Measurements from ENCODE around the gene SAMD4B.

Gene SAMD4B

GRCh38 chr19:39415111-39416046 lies 73.2 kb downstream of the SAMD4B start:
- Histone ChIP-seq H3K4me3 (ENCODE audit: low read depth in 1 of 2, low read length in 2 of 2) (peak overlapping the region; percentile 15 to 82), H3K27ac (ENCODE audit: low read depth, low read length) (no peak overlapping the region), H3K4me1 (ENCODE audit: insufficient read depth, low read length) (peaks cover 42% of the 10 kb centered on the region), H3K9me3 (ENCODE audit: low read length) (no peaks in the 10 kb centered on the region), H3K27me3 (ENCODE audit: control insufficient read depth in 1 of 2, insufficient read depth in 2 of 2, low read length in 2 of 2) (no peaks in the 10 kb centered on the region), H3K36me3 (ENCODE audit: insufficient read depth, low read length) (peaks cover 23% of the 10 kb centered on the region), H3K9ac (ENCODE audit: low read length) (peak overlapping the region; percentile 25)

GRCh38 chr19:39416152-39417120 lies 74.2 kb downstream of the SAMD4B start:
- peak overlapping the region; percentile 25 for H3K9ac ChIP-seq (ENCODE audit: low read length)
- H3K9me3 ChIP-seq (ENCODE audit: low read length) = no peaks in the 10 kb centered on the region
- no peak overlapping the region for H3K4me3 ChIP-seq (ENCODE audit: low read depth in 1 of 2, low read length in 2 of 2)
- H3K4me1 ChIP-seq (ENCODE audit: insufficient read depth, low read length) = peaks cover 31% of the 10 kb centered on the region
- H3K27ac ChIP-seq (ENCODE audit: low read depth, low read length) = no peak overlapping the region
- no peaks in the 10 kb centered on the region for H3K27me3 ChIP-seq (ENCODE audit: control insufficient read depth in 1 of 2, insufficient read depth in 2 of 2, low read length in 2 of 2)
- peaks cover 29% of the 10 kb centered on the region for H3K36me3 ChIP-seq (ENCODE audit: insufficient read depth, low read length)

- Histone ChIP-seq H3K4me1 (ENCODE audit: insufficient read depth, low read length) (peaks cover 26% of the 10 kb centered on the region), H3K9ac (ENCODE audit: low read length) (no peak overlapping the region), H3K4me3 (ENCODE audit: low read depth in 1 of 2, low read length in 2 of 2) (no peak overlapping the region), H3K36me3 (ENCODE audit: insufficient read depth, low read length) (peaks cover 31% of the 10 kb centered on the region), H3K9me3 (ENCODE audit: low read length) (no peaks in the 10 kb centered on the region), H3K27me3 (ENCODE audit: control insufficient read depth in 1 of 2, insufficient read depth in 2 of 2, low read length in 2 of 2) (no peaks in the 10 kb centered on the region), H3K27ac (ENCODE audit: low read depth, low read length) (no peak overlapping the region)
These were observed 75.4 kb downstream of the SAMD4B start for GRCh38 chr19:39417463-39418181.

- Histone ChIP-seq H3K27me3 (ENCODE audit: control insufficient read depth in 1 of 2, insufficient read depth in 2 of 2, low read length in 2 of 2) (no peaks in the 10 kb centered on the region), H3K27ac (ENCODE audit: low read depth, low read length) (no peak overlapping the region), H3K9me3 (ENCODE audit: low read length) (no peaks in the 10 kb centered on the region), H3K36me3 (ENCODE audit: insufficient read depth, low read length) (peaks cover 36% of the 10 kb centered on the region), H3K4me3 (ENCODE audit: low read depth in 1 of 2, low read length in 2 of 2) (no peak overlapping the region), H3K9ac (ENCODE audit: low read length) (no peak overlapping the region), H3K4me1 (ENCODE audit: insufficient read depth, low read length) (peaks cover 23% of the 10 kb centered on the region)
These were observed 76.8 kb downstream of the SAMD4B start for GRCh38 chr19:39419003-39419402.

- Histone ChIP-seq H3K4me3 (ENCODE audit: low read depth in 1 of 2, low read length in 2 of 2) (no peak overlapping the region), H3K9ac (ENCODE audit: low read length) (no peak overlapping the region), H3K36me3 (ENCODE audit: insufficient read depth, low read length) (peaks cover 36% of the 10 kb centered on the region), H3K27me3 (ENCODE audit: control insufficient read depth in 1 of 2, insufficient read depth in 2 of 2, low read length in 2 of 2) (no peaks in the 10 kb centered on the region), H3K27ac (ENCODE audit: low read depth, low read length) (no peak overlapping the region), H3K9me3 (ENCODE audit: low read length) (no peaks in the 10 kb centered on the region), H3K4me1 (ENCODE audit: insufficient read depth, low read length) (peaks cover 6% of the 10 kb centered on the region)
These were observed 78.5 kb downstream of the SAMD4B start for GRCh38 chr19:39420769-39421168.

- Histone ChIP-seq H3K9me3 (ENCODE audit: low read length) (no peaks in the 10 kb centered on the region), H3K36me3 (ENCODE audit: insufficient read depth, low read length) (peaks cover 29% of the 10 kb centered on the region), H3K9ac (ENCODE audit: low read length) (no peak overlapping the region), H3K4me3 (ENCODE audit: low read depth in 1 of 2, low read length in 2 of 2) (no peak overlapping the region), H3K27ac (ENCODE audit: low read depth, low read length) (no peak overlapping the region), H3K4me1 (ENCODE audit: insufficient read depth, low read length) (no peaks in the 10 kb centered on the region), H3K27me3 (ENCODE audit: control insufficient read depth in 1 of 2, insufficient read depth in 2 of 2, low read length in 2 of 2) (no peaks in the 10 kb centered on the region)
These were observed 79.8 kb downstream of the SAMD4B start for GRCh38 chr19:39422020-39422419.

GRCh38 chr19:39423258-39424086 lies 81.3 kb downstream of the SAMD4B start:
- no peak overlapping the region for H3K27ac ChIP-seq (ENCODE audit: low read depth, low read length)
- H3K4me3 ChIP-seq (ENCODE audit: low read depth in 1 of 2, low read length in 2 of 2) = no peak overlapping the region
- H3K9me3 ChIP-seq (ENCODE audit: low read length) = no peaks in the 10 kb centered on the region
- H3K9ac ChIP-seq (ENCODE audit: low read length) = no peak overlapping the region
- no peaks in the 10 kb centered on the region for H3K27me3 ChIP-seq (ENCODE audit: control insufficient read depth in 1 of 2, insufficient read depth in 2 of 2, low read length in 2 of 2)
- peaks cover 6% of the 10 kb centered on the region for H3K4me1 ChIP-seq (ENCODE audit: insufficient read depth, low read length)
- H3K36me3 ChIP-seq (ENCODE audit: insufficient read depth, low read length) = peaks cover 25% of the 10 kb centered on the region

GRCh38 chr19:39424934-39425333 lies 82.7 kb downstream of the SAMD4B start:
- Histone ChIP-seq H3K36me3 (ENCODE audit: insufficient read depth, low read length) (peaks cover 17% of the 10 kb centered on the region), H3K9ac (ENCODE audit: low read length) (no peak overlapping the region), H3K4me1 (ENCODE audit: insufficient read depth, low read length) (peaks cover 13% of the 10 kb centered on the region), H3K27ac (ENCODE audit: low read depth, low read length) (no peak overlapping the region), H3K27me3 (ENCODE audit: control insufficient read depth in 1 of 2, insufficient read depth in 2 of 2, low read length in 2 of 2) (no peaks in the 10 kb centered on the region), H3K9me3 (ENCODE audit: low read length) (no peaks in the 10 kb centered on the region), H3K4me3 (ENCODE audit: low read depth in 1 of 2, low read length in 2 of 2) (no peak overlapping the region)

GRCh38 chr19:39425744-39426143 lies 83.5 kb downstream of the SAMD4B start:
- Histone ChIP-seq H3K4me1 (ENCODE audit: insufficient read depth, low read length) (peaks cover 13% of the 10 kb centered on the region), H3K27me3 (ENCODE audit: control insufficient read depth in 1 of 2, insufficient read depth in 2 of 2, low read length in 2 of 2) (no peaks in the 10 kb centered on the region), H3K36me3 (ENCODE audit: insufficient read depth, low read length) (peaks cover 9% of the 10 kb centered on the region), H3K4me3 (ENCODE audit: low read depth in 1 of 2, low read length in 2 of 2) (no peak overlapping the region), H3K27ac (ENCODE audit: low read depth, low read length) (no peak overlapping the region), H3K9me3 (ENCODE audit: low read length) (no peaks in the 10 kb centered on the region), H3K9ac (ENCODE audit: low read length) (no peak overlapping the region)

GRCh38 chr19:39426170-39426569 lies 83.9 kb downstream of the SAMD4B start:
- H3K36me3 ChIP-seq (ENCODE audit: insufficient read depth, low read length) = peaks cover 7% of the 10 kb centered on the region
- no peak overlapping the region for H3K4me3 ChIP-seq (ENCODE audit: low read depth in 1 of 2, low read length in 2 of 2)
- H3K4me1 ChIP-seq (ENCODE audit: insufficient read depth, low read length) = peaks cover 13% of the 10 kb centered on the region
- no peak overlapping the region for H3K9ac ChIP-seq (ENCODE audit: low read length)
- H3K9me3 ChIP-seq (ENCODE audit: low read length) = no peaks in the 10 kb centered on the region
- H3K27me3 ChIP-seq (ENCODE audit: control insufficient read depth in 1 of 2, insufficient read depth in 2 of 2, low read length in 2 of 2) = no peaks in the 10 kb centered on the region
- no peak overlapping the region for H3K27ac ChIP-seq (ENCODE audit: low read depth, low read length)
